ENCODE measurements around the gene OXER1. TPM values are rescaled to one million over a fixed set of nuclear protein-coding genes. Genes with fewer than 3 reads are reported as not detected.

The OXER1 gene
- total RNA-seq, 1 donor from 2014 or later, result 1.9 TPM

DNA sequence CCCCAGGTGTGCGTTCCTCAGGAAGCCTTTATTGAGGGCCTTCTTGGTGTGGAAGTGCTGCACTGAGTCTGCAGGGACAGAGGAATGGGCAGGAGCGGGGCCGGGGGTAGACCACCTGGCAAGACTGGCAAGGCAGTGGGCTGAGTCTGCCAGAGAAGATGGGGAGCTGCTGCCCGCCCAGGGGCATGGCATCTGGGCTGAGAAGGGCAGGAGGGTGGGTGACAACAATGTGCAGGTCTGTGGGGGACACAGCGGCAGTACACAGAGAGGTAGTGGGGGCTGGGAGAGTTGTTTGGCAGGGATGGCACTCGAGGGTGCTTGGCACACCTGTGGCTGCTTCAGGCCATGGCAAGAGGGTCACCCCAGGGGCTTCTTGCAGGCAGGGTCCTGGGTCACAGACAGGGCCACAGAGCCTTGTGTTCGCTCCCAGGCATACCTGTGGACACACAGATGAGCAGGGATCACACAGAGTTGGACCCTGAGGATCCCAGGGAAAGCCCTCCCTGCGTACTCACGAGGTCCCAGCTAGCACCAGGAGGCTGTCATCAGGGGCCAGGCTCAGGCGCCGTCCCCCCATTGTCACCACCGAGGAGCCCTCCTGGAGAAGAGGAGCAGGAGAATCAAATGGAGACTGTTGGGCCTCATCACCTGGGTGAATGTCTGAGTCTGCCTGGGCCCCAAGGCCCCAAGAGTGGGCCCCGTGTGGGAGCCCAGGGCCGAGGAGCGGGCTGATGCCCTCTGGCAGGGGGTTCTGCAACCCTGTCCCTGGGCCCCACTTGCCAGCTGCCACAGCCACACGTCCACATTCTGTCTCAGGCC lies 3.4 kb upstream of the OXER1 start:
- POLR2A ChIA-PET, result no interaction called here
- DNase-seq, result no peak
- TF ChIP-seq, protein P1, sequence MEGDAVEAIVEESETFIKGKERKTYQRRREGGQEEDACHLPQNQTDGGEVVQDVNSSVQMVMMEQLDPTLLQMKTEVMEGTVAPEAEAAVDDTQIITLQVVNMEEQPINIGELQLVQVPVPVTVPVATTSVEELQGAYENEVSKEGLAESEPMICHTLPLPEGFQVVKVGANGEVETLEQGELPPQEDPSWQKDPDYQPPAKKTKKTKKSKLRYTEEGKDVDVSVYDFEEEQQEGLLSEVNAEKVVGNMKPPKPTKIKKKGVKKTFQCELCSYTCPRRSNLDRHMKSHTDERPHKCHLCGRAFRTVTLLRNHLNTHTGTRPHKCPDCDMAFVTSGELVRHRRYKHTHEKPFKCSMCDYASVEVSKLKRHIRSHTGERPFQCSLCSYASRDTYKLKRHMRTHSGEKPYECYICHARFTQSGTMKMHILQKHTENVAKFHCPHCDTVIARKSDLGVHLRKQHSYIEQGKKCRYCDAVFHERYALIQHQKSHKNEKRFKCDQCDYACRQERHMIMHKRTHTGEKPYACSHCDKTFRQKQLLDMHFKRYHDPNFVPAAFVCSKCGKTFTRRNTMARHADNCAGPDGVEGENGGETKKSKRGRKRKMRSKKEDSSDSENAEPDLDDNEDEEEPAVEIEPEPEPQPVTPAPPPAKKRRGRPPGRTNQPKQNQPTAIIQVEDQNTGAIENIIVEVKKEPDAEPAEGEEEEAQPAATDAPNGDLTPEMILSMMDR (IDR thresholded peaks at IDR 0.05), result no peak
- CTCF ChIA-PET, result no interaction called here
- Mint-ChIP-seq H3K9me3 (no peaks in the 10 kb centered on the region), H3K4me3 (no peak overlapping the region), H3K27ac (no peak overlapping the region), H3K4me1 (no peaks in the 10 kb centered on the region), H3K36me3 (ENCODE audit: low read depth) (no peaks in the 10 kb centered on the region), H3K27me3 (no peaks in the 10 kb centered on the region)
- ATAC-seq (ENCODE audit: low read depth), result no peak
- intact Hi-C loops (cut with micrococcal nuclease), result no loop called here

DNA sequence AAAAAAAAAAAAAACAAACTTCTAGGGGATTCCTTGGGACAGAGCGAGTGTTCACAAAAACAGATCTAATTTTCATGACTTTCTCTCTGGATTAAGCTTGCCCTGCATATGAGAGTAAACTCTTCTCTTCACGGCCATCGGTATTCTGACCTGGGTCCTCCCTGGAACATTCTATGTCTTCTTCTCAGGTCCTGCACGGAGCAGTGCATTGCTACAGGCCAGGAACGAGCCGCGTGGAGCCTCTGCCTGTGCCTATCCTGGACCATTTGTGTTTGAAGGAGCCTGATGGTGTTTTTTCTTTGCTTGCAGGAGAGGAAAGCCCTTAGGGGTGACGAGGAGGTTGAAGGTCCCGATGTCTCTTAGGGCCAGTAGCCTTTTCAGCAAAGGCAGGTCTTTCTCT lies 1.8 kb upstream of the OXER1 start:
- no peaks in the 10 kb centered on the region for H3K36me3 Mint-ChIP-seq (ENCODE audit: low read depth)
- TF ChIP-seq, protein P1 (IDR thresholded peaks at IDR 0.05), result no peak
- H3K27ac Mint-ChIP-seq, result no peak overlapping the region
- H3K4me3 Mint-ChIP-seq, result no peak overlapping the region
- H3K4me1 Mint-ChIP-seq, result no peaks in the 10 kb centered on the region
- ChIA-PET POLR2A (no interaction called here), CTCF (no interaction called here)
- intact Hi-C loops (cut with micrococcal nuclease), result no loop called here
- ATAC-seq (ENCODE audit: low read depth), result no peak
- no peaks in the 10 kb centered on the region for H3K9me3 Mint-ChIP-seq
- H3K27me3 Mint-ChIP-seq, result no peaks in the 10 kb centered on the region
- no peak for DNase-seq

DNA sequence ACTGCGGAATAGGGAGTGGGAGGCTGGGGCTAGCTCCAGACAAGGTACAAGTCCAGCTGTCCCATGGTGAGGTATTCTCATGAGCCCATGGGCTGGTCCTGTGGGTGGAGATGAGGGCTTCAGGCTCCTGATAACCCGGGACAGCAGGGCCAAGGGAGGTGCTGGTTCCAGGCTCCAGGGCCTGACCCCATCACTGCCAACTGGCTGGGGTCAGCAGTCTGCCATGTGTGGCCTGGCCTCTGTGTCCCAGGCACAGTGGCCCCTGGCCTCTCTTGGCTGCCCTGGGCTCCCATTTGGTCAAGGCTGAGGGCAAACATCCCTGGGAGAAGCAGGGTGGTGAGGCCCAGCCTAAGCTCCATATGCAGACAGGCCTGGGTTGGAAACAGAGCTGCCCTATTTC lies 966 bp upstream of the OXER1 start:
- H3K4me1 Mint-ChIP-seq, result no peaks in the 10 kb centered on the region
- H3K27ac Mint-ChIP-seq, result no peak overlapping the region
- POLR2A ChIA-PET, result no interaction called here
- no peaks in the 10 kb centered on the region for H3K9me3 Mint-ChIP-seq
- H3K27me3 Mint-ChIP-seq, result no peaks in the 10 kb centered on the region
- intact Hi-C loops (cut with micrococcal nuclease), result no loop called here
- H3K4me3 Mint-ChIP-seq, result no peak overlapping the region
- TF ChIP-seq, protein P1 (IDR thresholded peaks at IDR 0.05), result no peak
- CTCF ChIA-PET, result no interaction called here
- DNase-seq (no peak), ATAC-seq (ENCODE audit: low read depth) (no peak)
- H3K36me3 Mint-ChIP-seq (ENCODE audit: low read depth), result no peaks in the 10 kb centered on the region

DNA sequence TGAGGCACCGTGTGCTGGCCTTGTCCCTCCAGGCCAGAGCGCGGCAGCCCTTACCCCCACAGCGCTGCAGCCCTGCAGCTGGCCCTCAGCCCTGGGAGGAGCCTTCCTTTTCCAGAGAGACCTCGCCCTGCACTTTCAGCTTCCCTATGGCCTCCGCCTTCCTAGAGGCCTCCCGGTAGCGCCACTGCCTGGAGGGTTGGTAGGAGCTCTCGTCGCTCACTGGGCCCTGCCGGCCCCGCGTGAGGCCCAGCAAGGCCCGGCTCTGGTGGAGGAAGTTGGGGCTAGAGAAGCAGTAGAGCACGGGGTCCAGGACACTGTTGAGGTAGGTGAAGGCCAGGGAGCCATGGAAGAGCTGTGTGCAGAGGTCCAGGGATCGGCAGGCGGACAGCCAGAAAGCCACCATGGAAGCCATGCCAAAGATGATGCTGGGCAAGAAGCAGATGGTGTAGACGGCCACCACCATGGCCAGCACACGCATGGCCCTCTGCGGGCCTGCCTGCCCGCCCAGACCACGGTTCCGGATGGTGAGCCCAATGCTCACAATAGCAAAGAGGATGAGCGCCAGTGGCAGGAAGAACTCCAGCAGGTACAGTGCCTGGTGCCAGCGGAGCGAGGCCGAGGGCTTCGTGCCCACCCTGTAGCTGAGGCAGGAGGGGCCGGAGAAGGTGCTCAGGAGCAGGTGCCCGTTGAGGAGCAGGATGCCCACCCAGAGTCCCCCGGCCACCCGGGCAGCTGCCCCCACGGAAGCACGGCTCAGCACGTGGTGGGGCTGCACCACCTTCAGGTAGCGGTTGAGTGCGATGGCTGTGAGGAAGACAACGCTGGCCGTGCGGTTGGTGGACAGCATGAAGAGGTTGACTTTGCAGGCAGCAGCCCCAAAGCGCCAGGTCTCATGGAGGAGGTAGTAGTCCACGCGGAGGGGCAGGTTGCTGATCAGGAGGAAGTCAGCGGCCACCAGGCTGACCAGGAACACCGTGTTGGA lies 821 bp downstream of the OXER1 start:
- DNase-seq (no peak), ATAC-seq (ENCODE audit: low read depth) (no peak)
- TF ChIP-seq, protein P1 (IDR thresholded peaks at IDR 0.05), result no peak
- intact Hi-C loops (cut with micrococcal nuclease), result no loop called here
- H3K36me3 Mint-ChIP-seq (ENCODE audit: low read depth), result no peaks in the 10 kb centered on the region
- H3K9me3 Mint-ChIP-seq, result no peaks in the 10 kb centered on the region
- H3K27me3 Mint-ChIP-seq, result no peaks in the 10 kb centered on the region
- no peaks in the 10 kb centered on the region for H3K4me1 Mint-ChIP-seq
- H3K4me3 Mint-ChIP-seq, result no peak overlapping the region
- CTCF ChIA-PET, result no interaction called here
- POLR2A ChIA-PET, result no interaction called here
- no peak overlapping the region for H3K27ac Mint-ChIP-seq

DNA sequence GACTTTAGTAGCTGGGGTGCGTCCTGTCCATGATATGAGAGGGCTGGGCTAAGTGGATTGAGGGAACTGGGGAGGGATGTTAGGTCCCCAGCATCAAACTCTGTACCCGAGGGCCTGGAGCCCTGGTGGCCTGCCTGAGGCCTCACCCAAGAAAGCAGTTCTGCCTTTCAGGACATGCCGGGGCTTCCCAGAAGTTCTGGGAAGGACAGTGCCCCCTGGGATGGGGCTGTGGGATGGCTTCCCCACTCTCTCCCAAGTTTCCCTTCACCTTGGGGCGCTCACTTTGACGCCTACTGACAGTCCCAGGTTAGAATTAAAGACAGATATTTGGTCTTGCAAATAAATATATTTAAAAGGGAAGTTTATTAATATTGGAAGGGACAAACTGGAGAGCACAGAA lies 1.8 kb downstream of the OXER1 start:
- no peaks in the 10 kb centered on the region for H3K9me3 Mint-ChIP-seq
- no peaks in the 10 kb centered on the region for H3K27me3 Mint-ChIP-seq
- intact Hi-C loops (cut with micrococcal nuclease), result no loop called here

More for the DNA sequence above, 1.8 kb downstream of the OXER1 start:
- Mint-ChIP-seq H3K4me1 (peaks cover 1% of the 10 kb centered on the region), H3K4me3 (no peak overlapping the region), H3K36me3 (ENCODE audit: low read depth) (no peaks in the 10 kb centered on the region), H3K27ac (no peak overlapping the region)
- ATAC-seq (ENCODE audit: low read depth) (no peak), DNase-seq (no peak)
- ChIA-PET POLR2A (no interaction called here), CTCF (no interaction called here)
- TF ChIP-seq, protein P1 (IDR thresholded peaks at IDR 0.05), result no peak
